DLD1 (cell line): ENCODE measurements around the gene UPF3A.
"Not testable (repeated sequence)": the region's sequence is repeated elsewhere in the genome, so short reads cannot be mapped to it uniquely, and the experiment has no call there.

Source experiments
- in situ Hi-C: cut with HindIII; loops from 2 replicates; pipeline ENCODE4 v1.10.0; 2017; ENCODE audit warnings: low sequenced_read_pairs

The UPF3A gene

DNA sequence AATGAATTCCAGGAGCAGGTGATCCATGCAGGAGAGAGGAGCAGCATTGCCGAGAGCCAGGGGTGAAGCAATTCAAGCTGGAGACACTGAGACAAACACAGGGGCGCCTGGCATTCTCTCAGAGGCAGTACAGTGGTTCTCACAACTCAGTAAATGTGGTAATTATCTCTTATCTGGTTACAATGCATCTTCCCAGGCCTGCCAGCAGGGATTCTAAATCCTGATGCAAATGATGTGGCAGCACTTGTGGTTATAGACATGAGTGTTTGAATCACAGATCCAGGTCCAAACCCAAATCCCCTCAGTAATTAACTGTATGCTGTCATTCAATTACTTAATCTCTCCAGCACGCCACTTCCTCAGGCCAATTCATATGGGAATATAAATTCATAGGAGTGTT lies 52.5 kb downstream of the UPF3A start:
- in situ Hi-C loops = not testable (repeated sequence)

DNA sequence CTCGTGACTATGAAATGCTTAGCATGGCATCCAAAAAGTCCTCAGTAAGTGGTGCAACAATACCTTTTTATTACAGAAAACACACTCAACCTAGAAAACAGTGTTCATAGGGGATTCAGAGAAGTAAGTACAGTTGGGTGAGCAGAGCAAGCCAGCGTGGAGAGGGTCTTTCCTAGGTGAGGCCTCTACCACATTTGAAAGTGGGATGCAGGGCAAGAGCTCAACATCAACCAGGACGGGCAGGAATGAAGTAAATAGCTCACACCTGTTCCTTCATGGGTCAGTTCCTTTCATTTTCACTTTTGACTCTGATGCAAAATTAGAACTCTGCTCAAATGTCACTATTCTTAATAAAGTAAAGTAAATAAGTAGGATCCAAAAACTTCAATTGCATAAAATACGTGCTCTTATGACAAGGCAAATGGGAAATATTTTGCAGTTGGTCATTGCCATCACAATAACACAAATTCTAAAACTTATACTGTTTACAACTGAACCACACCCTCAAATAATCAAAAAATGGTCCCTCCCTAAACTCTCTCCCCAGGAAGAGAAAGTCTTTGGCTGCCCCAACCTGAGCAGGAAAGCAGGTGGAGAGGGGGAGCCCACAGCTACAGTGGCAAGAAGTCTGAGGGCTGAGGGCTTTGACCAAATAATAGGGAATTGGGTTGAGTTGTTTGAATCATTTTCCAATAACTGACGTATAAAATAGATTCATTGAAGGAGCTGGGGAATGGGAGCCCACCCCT lies 53.1 kb downstream of the UPF3A start:
- in situ Hi-C loops = no loop called here

DNA sequence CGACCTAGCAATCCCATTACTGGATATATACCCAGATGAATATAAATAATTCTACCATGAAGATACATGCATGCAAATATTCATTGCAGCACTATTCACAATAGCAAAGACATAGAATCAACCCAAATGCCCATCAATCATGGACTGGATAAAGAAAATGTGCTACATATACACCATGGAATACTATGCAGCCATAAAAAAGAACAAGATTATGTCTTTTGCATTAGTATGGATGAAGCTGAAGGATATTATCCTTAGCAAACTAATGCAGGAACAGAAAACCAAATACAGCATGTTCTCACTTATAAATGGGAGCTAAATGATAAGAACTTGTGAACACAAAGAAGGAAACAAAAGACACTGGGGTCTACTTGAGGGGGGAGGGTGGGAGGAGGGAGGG lies 55.1 kb downstream of the UPF3A start:
- in situ Hi-C loops = not testable (repeated sequence)

DNA sequence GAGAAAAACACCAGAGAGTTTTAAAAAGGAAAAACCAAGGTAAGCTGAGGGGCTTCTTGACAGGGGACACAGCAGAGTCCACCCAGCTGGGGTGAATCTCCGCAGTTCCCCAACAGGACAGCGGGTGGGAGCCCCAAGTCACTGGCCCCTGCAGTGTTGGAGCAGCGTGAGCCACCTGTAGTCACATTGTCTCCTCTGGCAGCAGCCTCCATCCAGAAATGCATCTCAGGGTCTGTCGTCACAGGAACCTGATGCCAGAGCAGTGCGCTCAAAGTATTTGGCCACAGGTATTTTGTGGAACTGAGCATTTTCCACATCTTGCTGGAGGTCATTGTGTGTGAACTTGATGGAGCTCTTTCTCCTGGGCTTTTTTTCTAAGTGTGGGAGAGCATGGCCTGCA lies 57.6 kb downstream of the UPF3A start:
- in situ Hi-C loops = no loop called here

DNA sequence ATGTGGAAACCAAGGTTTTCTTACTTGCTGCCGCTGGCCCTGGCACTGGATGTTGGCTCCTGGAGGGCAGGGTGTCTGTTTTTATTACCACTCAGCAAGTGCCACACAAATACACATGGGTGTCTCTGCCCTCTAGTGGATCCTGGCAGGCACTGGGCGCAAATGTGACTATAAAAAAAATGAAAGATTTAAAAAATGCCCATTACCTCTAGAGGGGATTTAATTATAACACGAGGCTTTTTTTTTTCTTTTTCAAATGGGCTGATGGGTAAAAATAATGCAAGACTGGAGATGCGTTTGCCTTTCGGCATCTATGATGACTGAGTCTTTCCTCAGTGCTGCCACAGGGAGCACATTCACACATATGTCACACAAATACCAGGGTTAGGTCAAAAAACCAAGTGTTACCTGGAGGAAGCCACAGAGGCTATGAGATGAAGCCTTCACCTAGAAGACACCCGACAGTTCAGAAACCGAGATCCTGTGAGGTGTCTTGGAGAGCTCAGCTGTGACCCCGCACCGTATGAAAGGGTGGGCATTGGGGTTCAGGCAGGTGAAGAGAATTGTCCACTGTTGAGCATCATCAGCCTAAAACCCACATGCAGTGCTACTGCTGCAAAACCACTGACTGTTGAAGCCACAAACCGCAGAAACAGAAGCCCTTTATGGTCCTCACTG lies 58.6 kb downstream of the UPF3A start:
- in situ Hi-C loops = no loop called here

DNA sequence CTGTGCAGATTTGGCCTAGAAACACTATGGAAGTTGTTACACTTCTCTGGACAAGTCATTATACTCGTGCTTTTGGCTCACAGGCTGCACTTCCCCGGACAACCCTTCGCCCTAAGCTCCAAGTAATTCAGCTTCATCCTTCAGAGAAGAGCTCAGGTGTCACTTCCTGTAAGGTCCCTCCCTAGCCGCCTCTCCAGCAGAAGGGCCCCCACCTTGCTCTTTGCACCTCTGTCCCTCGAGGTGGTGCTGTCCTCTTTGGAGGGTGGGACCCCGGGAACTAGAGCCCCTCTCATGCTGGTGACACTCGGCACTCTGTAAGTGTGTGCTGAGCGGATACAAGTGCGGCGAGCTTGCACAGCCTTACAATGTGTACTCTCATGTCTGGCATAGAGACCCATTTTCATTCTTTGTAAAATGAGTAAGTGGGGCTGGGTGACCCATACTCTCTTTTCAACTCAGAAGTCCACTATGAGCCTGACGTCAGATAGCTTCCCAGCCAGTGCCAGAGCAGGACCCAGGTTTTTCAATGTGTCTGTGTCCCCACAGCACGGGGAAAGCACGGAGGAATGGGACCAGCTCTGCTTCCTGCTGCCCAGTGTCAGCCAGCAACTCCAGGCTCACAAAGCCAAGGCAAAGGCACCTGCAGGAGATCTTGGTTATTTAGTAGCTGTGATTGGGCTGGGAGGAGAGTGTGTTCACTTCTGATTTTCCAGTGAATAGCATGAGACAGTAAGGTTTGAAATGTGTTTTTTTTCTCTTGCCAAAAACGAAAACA lies 59.8 kb downstream of the UPF3A start:
- in situ Hi-C loops = no loop called here

DNA sequence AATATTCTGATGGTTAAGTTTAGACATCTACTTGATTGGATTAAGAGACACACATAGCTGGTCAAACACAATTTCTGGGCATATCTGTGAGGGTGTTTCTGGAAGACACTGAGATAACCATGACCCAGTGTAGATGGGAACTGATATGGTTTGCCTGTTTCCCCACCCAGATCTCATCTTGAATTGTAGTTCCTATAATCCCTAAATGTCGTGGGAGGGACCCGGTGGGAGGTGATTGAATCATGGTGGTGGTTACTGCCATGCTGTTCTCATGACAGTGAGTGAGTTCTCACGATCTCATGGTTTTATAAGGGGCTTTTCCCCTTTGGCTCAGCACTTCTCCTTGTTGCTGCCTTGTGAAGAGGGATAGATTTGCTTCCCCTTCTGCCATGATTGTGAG lies 65.9 kb downstream of the UPF3A start:
- in situ Hi-C loops = not testable (repeated sequence)

DNA sequence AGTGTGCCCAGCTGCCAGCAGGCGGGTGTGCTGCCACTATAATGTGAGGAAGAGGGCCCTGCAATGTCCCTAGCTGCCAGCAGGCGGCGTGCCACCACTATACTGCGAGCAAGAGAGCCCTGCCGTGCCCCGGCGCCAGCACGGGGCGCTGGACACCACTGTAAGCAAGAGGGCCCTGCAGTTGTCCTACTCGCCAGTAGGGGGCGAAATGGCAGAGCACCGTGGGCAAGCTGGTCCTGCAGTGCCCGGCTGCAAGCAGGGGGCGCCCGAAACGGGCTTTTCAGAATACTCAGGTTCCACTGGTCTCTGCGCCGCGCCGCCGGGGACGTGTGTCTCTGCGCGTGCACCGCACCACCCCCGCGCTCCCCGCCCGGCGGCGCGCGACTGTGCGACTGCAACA lies 71.4 kb downstream of the UPF3A start:
- in situ Hi-C loops = not testable (repeated sequence)

DNA sequence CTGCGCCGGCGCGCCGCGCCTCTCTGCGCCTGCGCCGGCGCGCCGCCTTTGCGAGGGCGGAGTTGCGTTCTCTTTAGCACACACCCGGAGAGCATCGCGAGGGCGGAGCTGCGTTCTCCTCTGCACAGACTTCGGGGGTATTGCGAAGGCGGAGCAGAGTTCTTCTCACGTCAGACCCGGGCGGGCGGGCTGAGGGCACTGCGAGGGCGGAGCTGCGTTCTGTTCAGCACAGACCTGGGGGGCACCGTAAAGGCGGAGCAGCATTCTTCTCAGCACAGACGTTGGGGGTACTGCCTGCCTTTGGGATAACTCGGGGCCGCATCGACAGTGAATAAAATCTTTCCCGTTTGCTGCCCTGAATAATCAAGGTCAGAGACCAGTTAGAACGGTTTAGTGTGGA lies 72.0 kb downstream of the UPF3A start:
- in situ Hi-C loops = not testable (repeated sequence)
